Caco-2 (cell line): ENCODE results near the gene NRXN3. TPM values are rescaled to one million over a fixed set of nuclear protein-coding genes. Genes with fewer than 3 reads are reported as not detected.

Source experiments
- BruUV-seq: library from RNA; stranded (reverse); fragments of 400-500 nt; replicated peaks from 2 replicates; lab custom pipeline; 2021; lab: Mats Ljungman, UMichigan
- CTCF ChIA-PET: fragments of 300-600 bp; sonication (Branson Sonifier 250); formaldehyde crosslinking; loops from one replicate; lab custom pipeline; 2022; ENCODE audit warnings: antibody characterized with exemption; lab: Charles Lee
- POLR2A ChIA-PET: fragments of 300-600 bp; sonication (Branson Sonifier 250); formaldehyde crosslinking; loops from one replicate; lab custom pipeline; 2022; ENCODE audit warnings: antibody characterized with exemption; lab: Charles Lee
- DNase-seq, 2 experiments: peaks; one replicate each; pipeline versions ENCODE4 v3.0.0 to v3.0.0-alpha.2; 2020 to 2022
- H3K27me3 ChIP-seq: replicated peaks from 2 replicates; pipeline ENCODE4 v1.6.0; 2011; ENCODE audit warnings: low read length; ENCODE audit not compliant: control insufficient read depth, insufficient read depth
- H3K36me3 ChIP-seq: 2 replicates; pipeline ENCODE4 v1.5.1; 2011; ENCODE audit warnings: low read length; ENCODE audit not compliant: control insufficient read depth, insufficient read depth
- H3K4me1 ChIP-seq: fragments of 250-450 bp; sonication (Bioruptor Pico); 2 replicates; pipeline ENCODE4 v1.5.1; 2020; ENCODE audit warnings: mild to moderate bottlenecking
- H3K4me3 ChIP-seq: 2 replicates; pipeline ENCODE4 v1.5.1; 2011; ENCODE audit warnings: low read depth, mild to moderate bottlenecking, control low read depth, low read length
- H3K9me3 ChIP-seq: fragments of 250-450 bp; sonication (Bioruptor Pico); 2 replicates; pipeline ENCODE4 v1.5.1; 2020; ENCODE audit warnings: mild to moderate bottlenecking, moderate library complexity
- H3K27ac Mint-ChIP-seq: one replicate; pipeline ENCODE4 v1.8.0; 2022; ENCODE audit warnings: mixed read lengths; ENCODE audit not compliant: unreplicated experiment
- H3K27me3 Mint-ChIP-seq: one replicate; pipeline ENCODE4 v1.8.0; 2022; ENCODE audit warnings: mixed read lengths; ENCODE audit not compliant: insufficient read depth, unreplicated experiment
- H3K36me3 Mint-ChIP-seq: one replicate; pipeline ENCODE4 v1.8.0; 2022; ENCODE audit warnings: mild to moderate bottlenecking, mixed read lengths; ENCODE audit not compliant: insufficient read depth, unreplicated experiment
- H3K4me1 Mint-ChIP-seq: one replicate; pipeline ENCODE4 v1.8.0; 2022; ENCODE audit warnings: low read depth, mixed read lengths; ENCODE audit not compliant: unreplicated experiment
- H3K4me3 Mint-ChIP-seq: one replicate; pipeline ENCODE4 v1.8.0; 2022; ENCODE audit warnings: mild to moderate bottlenecking, moderate library complexity, mixed read lengths; ENCODE audit not compliant: unreplicated experiment
- H3K9me3 Mint-ChIP-seq: one replicate; pipeline ENCODE4 v1.8.0; 2022; ENCODE audit warnings: mixed read lengths; ENCODE audit not compliant: unreplicated experiment
- CTCF ChIP-seq, 2 experiments: fragments of 200-600 bp in 1 of 2; IDR thresholded peaks; 1 replicate in 1 of 2; 2 replicates in 1 of 2; pipeline versions ENCODE4 v1.5.1 to v1.8.0; 2011 to 2022; ENCODE audit warnings: antibody characterized with exemption in 1 of 2, control low read depth in 1 of 2, inconsistent platforms in 1 of 2, low read depth in 1 of 2, low read length in 1 of 2, mild to moderate bottlenecking in 1 of 2, moderate library complexity in 1 of 2; ENCODE audit not compliant: insufficient read depth in 1 of 2, severe bottlenecking in 1 of 2, unreplicated experiment in 1 of 2
- intact Hi-C: fragments of 100-400 bp; cut with micrococcal nuclease; formaldehyde crosslinking; loops from one replicate; pipeline ENCODE4 v1.10.0; 2022; ENCODE audit not compliant: unreplicated experiment
- total RNA-seq: library from RNA; stranded (reverse); gene quantifications from 2 replicates; pipeline ENCODE4 v1.2.3, GENCODE V29; 2022

NRXN3 gene
- total RNA-seq, 1 experiment from 2014 or later, result 12.4 TPM

DNA sequence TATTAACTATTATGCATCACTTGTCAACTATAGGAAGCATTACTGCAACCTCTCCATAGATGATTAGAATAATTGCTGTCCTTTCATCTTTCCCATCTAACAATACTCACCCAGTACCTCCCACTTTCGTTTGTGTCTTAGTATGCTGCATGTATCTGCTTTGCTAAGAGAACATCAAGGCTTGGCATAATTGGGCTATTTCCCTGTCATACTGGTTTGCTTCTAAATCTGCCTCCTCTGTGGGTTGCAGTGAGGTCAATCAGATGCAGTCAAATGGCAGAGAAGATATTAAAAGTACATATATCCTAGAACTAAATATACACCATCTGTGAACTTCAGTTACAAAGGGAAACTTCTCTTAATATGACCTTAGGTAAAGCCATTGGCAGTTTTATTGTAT is 1330.3 kb downstream of the NRXN3 start:
- CTCF ChIA-PET, result no interaction called here
- Histone ChIP-seq H3K27me3 (no peaks in the 10 kb centered on the region), H3K4me1 (no peaks in the 10 kb centered on the region), H3K4me3 (no peak overlapping the region), H3K9me3 (no peaks in the 10 kb centered on the region), H3K36me3 (no peaks in the 10 kb centered on the region)
- Mint-ChIP-seq H3K4me3 (no peak overlapping the region), H3K9me3 (no peaks in the 10 kb centered on the region), H3K36me3 (no peaks in the 10 kb centered on the region), H3K4me1 (peaks cover 7% of the 10 kb centered on the region), H3K27ac (no peak overlapping the region), H3K27me3 (no peaks in the 10 kb centered on the region)
- BruUV-seq, result no TSS peak
- POLR2A ChIA-PET, result no interaction called here
- no peak for DNase-seq
- intact Hi-C loops, result no loop called here
- no peak for TF ChIP-seq CTCF (IDR thresholded peaks at IDR 0.05; ENCODE audit: insufficient read depth in 1 of 2, low read depth in 1 of 2, low read length in 1 of 2, severe bottlenecking in 1 of 2, unreplicated experiment in 1 of 2)

DNA sequence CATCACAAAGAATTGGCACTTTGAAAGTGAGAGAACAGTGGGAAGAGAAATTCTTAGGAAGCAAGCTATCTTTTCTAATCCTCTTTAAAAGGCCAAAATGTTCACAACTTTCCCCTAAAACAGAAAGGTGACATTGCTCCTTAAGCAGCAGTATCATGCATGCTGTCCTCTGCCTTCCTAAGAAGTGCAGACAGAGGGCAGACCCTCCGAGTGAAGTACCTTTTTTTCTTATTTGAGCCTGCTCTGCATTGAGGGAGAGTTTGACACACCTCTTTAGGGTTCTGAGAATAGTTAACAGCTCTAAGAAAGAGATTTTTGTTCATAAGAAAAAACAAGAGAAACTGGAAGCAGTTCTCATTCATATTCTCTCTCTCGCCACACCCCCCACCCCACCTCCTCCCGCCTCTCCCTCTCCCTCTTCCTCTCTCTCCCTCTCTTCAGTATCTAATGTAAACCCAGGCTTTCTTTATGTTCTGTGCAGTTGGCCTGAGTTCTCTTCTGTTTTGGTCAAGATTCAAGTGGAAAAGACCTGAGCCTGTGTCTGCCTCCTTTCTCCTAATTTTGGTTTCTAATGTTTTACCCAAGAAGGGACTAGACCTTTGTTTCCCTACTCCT is 1332.1 kb downstream of the NRXN3 start:
- Histone ChIP-seq H3K4me1 (no peaks in the 10 kb centered on the region), H3K27me3 (no peaks in the 10 kb centered on the region), H3K4me3 (no peak overlapping the region), H3K36me3 (no peaks in the 10 kb centered on the region), H3K9me3 (no peaks in the 10 kb centered on the region)
- POLR2A ChIA-PET, result no interaction called here
- CTCF ChIA-PET, result no interaction called here
- Mint-ChIP-seq H3K4me3 (no peak overlapping the region), H3K9me3 (no peaks in the 10 kb centered on the region), H3K27ac (no peak overlapping the region), H3K4me1 (peaks cover 7% of the 10 kb centered on the region), H3K27me3 (no peaks in the 10 kb centered on the region), H3K36me3 (no peaks in the 10 kb centered on the region)
- no peak for TF ChIP-seq CTCF (IDR thresholded peaks at IDR 0.05; ENCODE audit: insufficient read depth in 1 of 2, low read depth in 1 of 2, low read length in 1 of 2, severe bottlenecking in 1 of 2, unreplicated experiment in 1 of 2)
- intact Hi-C loops, result no loop called here
- no TSS peak for BruUV-seq
- DNase-seq, result no peak

GRCh38 chr14:79502751-79503148 is 1332.6 kb downstream of the NRXN3 start:
- POLR2A ChIA-PET, result no interaction called here
- intact Hi-C loops, result no loop called here
- no peak overlapping the region for H3K4me3 ChIP-seq
- no peak for TF ChIP-seq CTCF (IDR thresholded peaks at IDR 0.05; ENCODE audit: insufficient read depth in 1 of 2, low read depth in 1 of 2, low read length in 1 of 2, severe bottlenecking in 1 of 2, unreplicated experiment in 1 of 2)
- Mint-ChIP-seq H3K9me3 (no peaks in the 10 kb centered on the region), H3K27ac (no peak overlapping the region), H3K27me3 (no peaks in the 10 kb centered on the region), H3K36me3 (no peaks in the 10 kb centered on the region), H3K4me1 (peaks cover 7% of the 10 kb centered on the region), H3K4me3 (no peak overlapping the region)
- H3K4me1 ChIP-seq, result no peaks in the 10 kb centered on the region
- no peaks in the 10 kb centered on the region for H3K36me3 ChIP-seq
- no peak for DNase-seq
- H3K9me3 ChIP-seq, result no peaks in the 10 kb centered on the region
- BruUV-seq, result no TSS peak
- H3K27me3 ChIP-seq, result no peaks in the 10 kb centered on the region
- CTCF ChIA-PET, result no interaction called here
